B cell (primary cell): ENCODE results near the gene TECPR2. TPM values are rescaled to one million over a fixed set of nuclear protein-coding genes. Genes with fewer than 3 reads are reported as not detected.

ENCODE experiments used
- ATAC-seq: fragments of 200-7000 bp; cut with Tn5 transposase; one replicate; pipeline ENCODE4 v1.10.0; 2021; ENCODE audit warnings: low read depth, mild to moderate bottlenecking, moderate number of reproducible peaks, moderate library complexity
- CTCF ChIA-PET: fragments of 350-600 bp; sonication (Branson Sonifier 250); formaldehyde crosslinking; loops from one replicate; lab custom pipeline; 2021; ENCODE audit warnings: antibody characterized with exemption, inconsistent platforms; lab: Charles Lee
- POLR2A ChIA-PET: fragments of 350-600 bp; sonication (Branson Sonifier 250); formaldehyde crosslinking; loops from one replicate; lab custom pipeline; 2021; ENCODE audit warnings: antibody characterized with exemption; lab: Charles Lee
- DNase-seq: peaks from one replicate; pipeline ENCODE4 v3.0.0; 2013
- H2AFZ ChIP-seq: 2 replicates; pipeline ENCODE4 v1.6.1; 2012; ENCODE audit warnings: mild to moderate bottlenecking, low read depth, low read length; ENCODE audit not compliant: insufficient read depth, poor library complexity, severe bottlenecking
- H3K27ac ChIP-seq, 2 donors: 1 replicate in 1 of 2; 2 replicates in 1 of 2; pipeline ENCODE4 v1.5.1; 2012 to 2013; ENCODE audit warnings: low read length in 2 of 2, mild to moderate bottlenecking in 2 of 2, moderate library complexity in 1 of 2
- H3K27me3 ChIP-seq, 4 experiments: fragments of 200-600 bp in 1 of 4; sonication (generic) in 1 of 4; replicated peaks in 1 of 4; 1 replicate in 2 of 4; 2 replicates in 2 of 4; pipeline versions ENCODE4 v1.6.1 to v1.7.0; 2013 to 2016; ENCODE audit warnings: low read length in 3 of 4, mild to moderate bottlenecking in 2 of 4, mixed read lengths in 1 of 4, moderate library complexity in 1 of 4; ENCODE audit not compliant: insufficient read depth in 4 of 4, control insufficient read depth in 3 of 4; ENCODE audit errors: control extremely low read depth in 1 of 4
- H3K36me3 ChIP-seq, 2 experiments: replicated peaks in 1 of 2; 1 replicate in 1 of 2; 2 replicates in 1 of 2; pipeline versions ENCODE4 v1.6.1 to v1.7.1; 2013; ENCODE audit warnings: low read length in 1 of 2; ENCODE audit not compliant: insufficient read depth in 2 of 2, control insufficient read depth in 1 of 2; ENCODE audit errors: control extremely low read depth in 1 of 2, extremely low read depth in 1 of 2
- H3K4me1 ChIP-seq, 2 donors: fragments of 200-600 bp in 1 of 2; sonication (generic) in 1 of 2; 1 replicate in 1 of 2; 2 replicates in 1 of 2; pipeline versions ENCODE4 v1.5.1 to v1.6.1; 2013 to 2017; ENCODE audit warnings: low read length in 2 of 2; ENCODE audit not compliant: control insufficient read depth in 2 of 2, insufficient read depth in 2 of 2
- H3K4me2 ChIP-seq: replicated peaks from 2 replicates; pipeline ENCODE3; 2012; ENCODE audit warnings: mild to moderate bottlenecking, low read depth, low read length; ENCODE audit not compliant: poor library complexity, severe bottlenecking
- H3K4me3 ChIP-seq, 5 experiments: fragments of 200-600 bp in 1 of 5; sonication (generic) in 1 of 5; 1 replicate in 3 of 5; 2 replicates in 2 of 5; pipeline versions ENCODE4 v1.5.1 to v1.7.0; 2011 to 2016; ENCODE audit warnings: low read length in 4 of 5, mild to moderate bottlenecking in 4 of 5, low read depth in 2 of 5, control low read depth in 1 of 5, moderate library complexity in 1 of 5; ENCODE audit not compliant: insufficient read depth in 1 of 5; ENCODE audit errors: control extremely low read depth in 1 of 5, extremely low read depth in 1 of 5
- H3K79me2 ChIP-seq: fragments of 200-600 bp; sonication (generic); one replicate; pipeline ENCODE4 v1.6.0; 2016; ENCODE audit warnings: low read length; ENCODE audit not compliant: control insufficient read depth, insufficient read depth
- H3K9ac ChIP-seq: fragments of 200-600 bp; sonication (generic); 2 replicates; pipeline ENCODE4 v1.6.1; 2017; ENCODE audit warnings: mild to moderate bottlenecking, low read length, moderate library complexity
- H3K9me3 ChIP-seq, 3 donors: one replicate each; pipeline versions ENCODE4 v1.6.1 to v1.7.1; 2013; ENCODE audit warnings: low read length in 2 of 3; ENCODE audit not compliant: control insufficient read depth in 2 of 3, insufficient read depth in 1 of 3; ENCODE audit errors: control extremely low read depth in 1 of 3
- H4K20me1 ChIP-seq: 2 replicates; pipeline ENCODE4 v1.6.0; 2012; ENCODE audit warnings: mild to moderate bottlenecking, low read length; ENCODE audit not compliant: insufficient read depth, control insufficient read depth, poor library complexity, severe bottlenecking
- H3K27ac Mint-ChIP-seq: one replicate; pipeline ENCODE4 v1.8.0; 2021; ENCODE audit warnings: mixed read lengths
- H3K27me3 Mint-ChIP-seq: one replicate; pipeline ENCODE4 v1.8.0; 2021; ENCODE audit warnings: mixed read lengths
- H3K4me1 Mint-ChIP-seq: one replicate; pipeline ENCODE4 v1.8.0; 2021; ENCODE audit warnings: mixed read lengths
- H3K4me3 Mint-ChIP-seq: one replicate; pipeline ENCODE4 v1.8.0; 2021; ENCODE audit warnings: mixed read lengths
- H3K9me3 Mint-ChIP-seq: one replicate; pipeline ENCODE4 v1.8.0; 2022; ENCODE audit warnings: mixed read lengths; ENCODE audit not compliant: insufficient read depth
- CTCF ChIP-seq: fragments of 200-600 bp; IDR thresholded peaks from one replicate; pipeline ENCODE4 v1.8.0; 2022; ENCODE audit warnings: antibody characterized with exemption, mild to moderate bottlenecking
- EZH2 ChIP-seq: IDR thresholded peaks from 2 replicates; pipeline ENCODE4 v1.6.1; 2012; ENCODE audit warnings: borderline replicate concordance, low read depth, mild to moderate bottlenecking, moderate library complexity, low read length; ENCODE audit not compliant: insufficient read depth, poor library complexity, severe bottlenecking
- WGBS: methylation state at CpG from one replicate; pipeline ENCODE4 v1.1.5; 2013; ENCODE audit warnings: missing lambda C conversion rate; ENCODE audit not compliant: insufficient coverage; 5-methylcytosine and 5-hydroxymethylcytosine counted together
- intact Hi-C: fragments of 100-400 bp; cut with micrococcal nuclease; formaldehyde crosslinking; loops from one replicate; pipeline ENCODE4 v1.10.0; 2022
- polyA plus RNA-seq: library from polyadenylated mRNA; depleted of rRNA; stranded (reverse); fragments of >200 nt; gene quantifications from 2 replicates; pipeline ENCODE4 v1.2.3, GENCODE V29; 2012
- total RNA-seq, 2 donors: library from RNA; stranded (reverse); fragments of 120-200 nt in 1 of 2; gene quantifications; 1 replicate in 1 of 2; 2 replicates in 1 of 2; pipeline versions ENCODE4 v1.2.3 to v1.2.4, GENCODE V29; 2013 to 2022

The TECPR2 gene
- total and polyA plus RNA-seq, 2 donors (not counting 1 experiment from before 2014, with no cell fraction given): 4.7 to 10.8 TPM

- peaks cover 44% of the 10 kb centered on the region for H3K4me1 Mint-ChIP-seq
- no peaks in the 10 kb centered on the region for H3K27me3 Mint-ChIP-seq
- H3K9me3 Mint-ChIP-seq: no peaks in the 10 kb centered on the region
- H3K9ac ChIP-seq: no peak overlapping the region
- TF ChIP-seq EZH2: no peak
- H3K27me3 ChIP-seq: no peaks in the 10 kb centered on the region
- no peak overlapping the region for H3K27ac ChIP-seq
- ChIA-PET CTCF (interaction anchor here (1.2 to 1.7 kb wide), 3 partner anchors 8 to 165 kb away, joined by 3 to 6 read pairs (median 4); no protein-coding TSS in a partner anchor), POLR2A (no interaction called here)
- no peaks in the 10 kb centered on the region for H3K79me2 ChIP-seq
- intact Hi-C loops: loop anchor here (10.0 kb wide), 1 partner anchor 166 kb away; no protein-coding TSS in a partner anchor
- no peaks in the 10 kb centered on the region for H4K20me1 ChIP-seq
- ATAC-seq: no peak
- H3K36me3 ChIP-seq: no peaks in the 10 kb centered on the region
- H3K4me1 ChIP-seq: peaks cover 28 to 53% of the 10 kb centered on the region in 2 donors
- H3K4me3 ChIP-seq: no peak overlapping the region
- 70% methylated on average over 2 of the region's 11 CpGs for WGBS
- H3K27ac Mint-ChIP-seq: peak overlapping the region; percentile 32
- no peak overlapping the region for H2AFZ ChIP-seq
- no peak for DNase-seq
- H3K4me2 ChIP-seq: no peak overlapping the region
- H3K9me3 ChIP-seq: no peaks in the 10 kb centered on the region
- H3K4me3 Mint-ChIP-seq: no peak overlapping the region
Measured at GRCh38 chr14:102528431-102529170, 165.9 kb downstream of the TECPR2 start.

- no peaks in the 10 kb centered on the region for H3K9me3 Mint-ChIP-seq
- WGBS: 72% methylated on average over 11 of the region's 13 CpGs
- H3K27ac Mint-ChIP-seq: peak overlapping the region; percentile 88
- peak; percentile 85 for ATAC-seq
- no peaks in the 10 kb centered on the region for H3K27me3 ChIP-seq
- H3K4me1 ChIP-seq: peaks cover 21 to 34% of the 10 kb centered on the region in 2 donors
- no peaks in the 10 kb centered on the region for H3K27me3 Mint-ChIP-seq
- CTCF ChIA-PET: interaction anchor here (0.7 to 1.6 kb wide), 2 partner anchors 159 to 163 kb away, joined by 3 to 7 read pairs; no protein-coding TSS in a partner anchor
- TF ChIP-seq CTCF (no peak), EZH2 (no peak)
- peak; percentile 67 for DNase-seq
- H4K20me1 ChIP-seq: no peaks in the 10 kb centered on the region
- peak overlapping the region; percentile 48 for H3K4me2 ChIP-seq
- intact Hi-C loops: no loop called here
- H3K4me3 Mint-ChIP-seq: peak overlapping the region; percentile 77
- H2AFZ ChIP-seq: peak overlapping the region; percentile 16
- H3K4me1 Mint-ChIP-seq: peaks cover 26% of the 10 kb centered on the region
- H3K36me3 ChIP-seq: no peaks in the 10 kb centered on the region
- peak overlapping the region; percentile 22 for H3K9ac ChIP-seq
- peak overlapping the region in 1 of 5 experiments; percentile 14 for H3K4me3 ChIP-seq
- no peaks in the 10 kb centered on the region for H3K79me2 ChIP-seq
- H3K27ac ChIP-seq: peak overlapping the region; percentile 47 to 74
- no peaks in the 10 kb centered on the region for H3K9me3 ChIP-seq
- POLR2A ChIA-PET: interaction anchor here (0.7 to 0.8 kb wide), 2 partner anchors 61 to 236 kb away, joined by 3 read pairs; no protein-coding TSS in a partner anchor
Measured at GRCh38 chr14:102530828-102531478, 168.2 kb downstream of the TECPR2 start.
